HG02610 (cell line): ENCODE results near the gene IRF5.

Experiments
- ATAC-seq: cut with Tn5 transposase; IDR thresholded peaks from one replicate; pipeline ENCODE4 v1.9.1; 2021; ENCODE audit warnings: mild to moderate bottlenecking, moderate library complexity; ENCODE audit not compliant: unreplicated experiment

The IRF5 gene, protein sequence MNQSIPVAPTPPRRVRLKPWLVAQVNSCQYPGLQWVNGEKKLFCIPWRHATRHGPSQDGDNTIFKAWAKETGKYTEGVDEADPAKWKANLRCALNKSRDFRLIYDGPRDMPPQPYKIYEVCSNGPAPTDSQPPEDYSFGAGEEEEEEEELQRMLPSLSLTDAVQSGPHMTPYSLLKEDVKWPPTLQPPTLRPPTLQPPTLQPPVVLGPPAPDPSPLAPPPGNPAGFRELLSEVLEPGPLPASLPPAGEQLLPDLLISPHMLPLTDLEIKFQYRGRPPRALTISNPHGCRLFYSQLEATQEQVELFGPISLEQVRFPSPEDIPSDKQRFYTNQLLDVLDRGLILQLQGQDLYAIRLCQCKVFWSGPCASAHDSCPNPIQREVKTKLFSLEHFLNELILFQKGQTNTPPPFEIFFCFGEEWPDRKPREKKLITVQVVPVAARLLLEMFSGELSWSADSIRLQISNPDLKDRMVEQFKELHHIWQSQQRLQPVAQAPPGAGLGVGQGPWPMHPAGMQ

DNA sequence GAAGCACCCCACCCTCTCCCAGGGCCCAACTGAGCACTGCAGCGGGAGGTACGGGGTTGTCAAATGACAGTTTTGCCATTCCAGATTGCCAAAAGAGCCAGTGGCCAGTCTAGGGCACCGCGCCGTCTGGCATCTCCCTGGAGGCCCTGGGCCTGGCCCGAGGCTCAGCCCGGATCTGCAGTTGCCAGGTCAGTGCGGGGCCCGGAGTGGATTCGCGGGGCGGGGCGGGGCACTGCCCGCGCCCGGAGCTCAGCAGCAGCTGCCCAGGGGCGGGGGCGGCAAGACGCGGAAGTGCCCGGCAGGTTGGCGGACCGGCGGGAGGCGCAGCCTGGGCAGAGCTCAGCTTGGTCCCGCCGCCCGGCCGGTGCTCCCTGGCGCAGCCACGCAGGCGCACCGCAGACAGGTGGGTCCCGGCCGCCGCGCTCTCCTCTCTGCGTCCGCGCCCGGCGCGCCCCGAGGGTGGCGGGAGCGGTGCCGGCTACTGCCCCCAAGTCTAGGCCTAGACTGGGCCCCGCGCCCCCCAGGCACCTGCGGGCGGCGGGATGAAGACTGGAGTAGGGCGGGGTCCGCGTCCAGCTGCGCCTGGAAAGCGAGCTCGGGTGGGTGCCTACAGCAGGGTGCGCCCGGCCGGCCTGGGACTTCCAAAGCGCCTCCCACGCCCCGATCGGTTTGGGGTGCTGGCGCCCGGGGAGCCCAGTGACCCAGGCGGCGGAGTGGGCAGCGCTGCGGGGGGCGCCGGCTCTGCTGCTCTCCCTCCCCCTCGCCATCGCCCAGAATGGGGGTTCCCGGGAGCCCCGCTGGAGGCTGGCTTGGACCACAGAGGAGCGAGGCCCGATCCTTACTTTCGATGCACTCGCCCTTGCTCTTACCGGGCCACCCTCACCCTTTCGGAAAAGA lies at the start of gene IRF5:
Gene IRF5, plus strand, starts transcription at position 281 of the 897 bp plus-strand sequence. CDS start 4,155 bp downstream, outside the sequence.
- no peak for ATAC-seq

DNA sequence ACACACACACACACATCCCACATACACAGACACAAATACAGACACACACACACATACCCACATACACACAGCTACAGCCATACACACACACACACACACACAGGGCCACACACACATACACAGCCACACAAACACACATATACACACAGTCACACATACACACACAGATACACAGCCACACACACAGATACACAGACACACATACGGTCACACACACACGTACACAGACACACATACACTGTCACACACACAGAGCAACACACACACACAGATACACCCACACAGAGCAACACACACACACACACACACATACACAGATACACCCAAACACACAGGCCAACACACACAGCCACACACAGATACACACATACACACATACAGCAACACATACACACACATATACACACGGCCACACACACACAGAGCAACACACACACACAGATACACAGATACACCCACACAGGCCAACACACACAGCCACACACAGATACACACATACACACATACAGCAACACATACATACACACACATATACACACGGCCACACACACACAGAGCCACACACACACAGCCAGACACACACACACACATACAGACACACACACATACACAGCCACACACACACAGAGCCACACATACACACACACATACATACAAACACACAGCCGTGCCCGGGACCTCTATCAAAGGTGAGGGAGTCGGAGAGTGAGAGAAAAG lies 49.5 kb upstream of the IRF5 start:
- ATAC-seq, result no peak

DNA sequence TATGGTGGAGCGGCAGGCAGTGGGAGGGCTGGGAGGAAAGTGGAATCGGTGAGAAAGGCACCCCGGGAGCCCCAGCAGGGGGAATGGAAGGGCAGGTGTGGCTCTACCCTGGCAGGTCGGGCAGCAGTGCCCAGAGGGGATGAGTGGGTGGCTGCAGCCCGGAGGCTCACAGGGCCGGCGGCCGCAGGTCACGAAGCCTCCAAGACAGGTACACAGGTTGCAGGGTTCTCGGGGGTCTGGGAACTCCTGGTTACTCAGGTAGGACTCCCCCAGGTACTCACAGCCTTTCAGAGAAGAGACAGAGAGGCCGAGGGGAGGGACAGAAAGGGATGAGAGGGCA lies 49.0 kb upstream of the IRF5 start:
- ATAC-seq, result no peak

GRCh38 chr7:128889121-128889520 lies 48.6 kb upstream of the IRF5 start:
- ATAC-seq, result no peak

- ATAC-seq, result no peak
Observed at GRCh38 chr7:128890306-128891109, 47.2 kb upstream of the IRF5 start.

- no peak for ATAC-seq
Observed at GRCh38 chr7:128891110-128891941, 46.4 kb upstream of the IRF5 start.

DNA sequence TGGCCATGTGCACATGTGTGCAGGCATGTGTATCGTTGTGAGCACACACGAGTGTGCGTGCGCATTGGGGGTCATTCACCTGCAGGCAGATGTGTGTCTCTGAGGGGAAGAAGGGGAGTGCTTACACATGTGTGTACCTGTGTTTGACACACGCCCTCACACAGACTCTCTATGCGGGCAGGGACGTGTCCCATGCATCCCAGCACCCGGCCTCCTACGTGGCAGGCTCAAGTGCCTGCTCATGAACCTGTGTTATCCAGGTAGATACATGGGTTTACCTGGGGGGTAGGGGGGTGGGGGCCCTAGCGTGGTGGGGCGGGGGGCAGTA lies 45.8 kb upstream of the IRF5 start:
- no peak for ATAC-seq

- no peak for ATAC-seq
Observed at GRCh38 chr7:128892521-128893250, 45.0 kb upstream of the IRF5 start.

DNA sequence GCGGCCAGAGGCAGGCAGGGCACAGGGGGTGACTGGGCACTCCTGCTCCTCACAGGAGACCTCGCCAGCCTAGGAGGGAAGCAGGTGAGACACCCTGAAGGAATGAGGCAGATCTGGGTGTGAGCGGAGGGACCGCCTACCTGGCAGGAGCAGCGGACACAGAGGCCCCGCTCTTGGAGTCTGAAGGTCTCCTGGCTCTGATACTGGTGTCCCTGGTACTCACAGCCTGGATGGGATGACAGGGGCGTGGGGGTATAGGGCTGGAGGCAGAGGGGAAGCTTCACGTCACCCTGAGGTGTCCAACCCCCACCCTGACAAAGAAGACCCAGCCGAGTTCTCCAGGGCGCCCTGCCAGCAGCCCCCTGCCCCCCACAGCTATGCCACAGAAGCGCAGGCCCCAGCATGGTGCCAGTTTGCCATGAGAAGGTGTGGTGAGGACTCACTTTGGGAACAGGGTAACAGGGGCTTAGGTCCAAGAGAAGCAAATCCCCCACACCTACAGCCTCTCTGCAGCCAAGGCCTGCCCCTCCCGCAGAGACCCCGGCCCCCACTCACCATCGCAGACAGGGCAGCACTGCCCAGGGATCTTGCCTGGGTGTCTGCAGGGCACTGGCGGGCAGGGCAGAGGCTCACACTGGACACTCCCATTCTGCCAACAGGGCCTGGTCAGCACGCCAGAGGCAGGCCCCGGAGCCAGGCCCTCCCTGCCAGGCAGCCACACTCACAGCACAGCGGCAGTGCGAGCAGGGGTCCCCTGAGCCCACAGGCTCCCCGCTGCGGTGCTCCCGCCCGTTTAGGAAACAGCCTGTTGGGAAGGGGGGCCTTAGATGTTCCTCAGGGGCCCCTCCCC lies 44.3 kb upstream of the IRF5 start:
- ATAC-seq, result no peak

GRCh38 chr7:128894101-128894440 lies 43.7 kb upstream of the IRF5 start:
- no peak for ATAC-seq

DNA sequence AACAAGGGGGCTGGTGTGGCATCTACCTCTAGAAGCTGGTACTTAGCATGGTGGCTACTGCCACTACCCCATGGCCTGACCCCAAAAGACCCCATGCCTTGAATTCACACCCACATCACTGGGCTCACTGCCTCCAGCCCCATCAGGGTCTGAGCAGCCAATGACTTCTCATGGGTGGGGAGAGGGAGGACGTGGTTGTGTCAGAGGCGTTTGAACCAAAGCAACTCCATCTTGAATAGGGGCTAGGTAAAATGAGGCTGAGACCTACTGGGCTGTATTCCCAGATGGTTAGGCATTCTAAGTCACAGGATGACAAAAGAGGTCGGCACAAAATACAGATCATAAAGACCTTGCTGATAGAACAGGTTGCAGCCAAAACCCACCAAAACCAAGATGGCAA lies 42.4 kb upstream of the IRF5 start:
- no peak for ATAC-seq

DNA sequence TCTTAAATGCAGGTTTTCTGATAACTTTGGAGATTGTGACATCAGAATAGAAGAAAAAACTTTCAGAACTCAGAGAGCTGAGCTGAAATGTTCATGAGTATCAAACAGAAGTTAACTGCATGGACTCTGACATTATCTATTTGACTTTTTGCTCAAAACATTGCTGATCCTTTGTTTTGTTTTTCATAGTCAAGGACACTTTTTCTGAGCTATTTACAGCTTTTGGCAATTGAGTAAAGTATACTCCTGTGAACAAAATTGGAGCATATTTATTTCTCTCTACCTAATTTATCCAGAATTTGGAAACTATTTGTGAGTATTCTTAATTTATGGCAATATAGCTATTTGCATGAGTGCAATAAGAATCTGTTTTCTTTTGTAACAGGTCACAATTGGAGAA lies 38.3 kb upstream of the IRF5 start:
- no peak for ATAC-seq

DNA sequence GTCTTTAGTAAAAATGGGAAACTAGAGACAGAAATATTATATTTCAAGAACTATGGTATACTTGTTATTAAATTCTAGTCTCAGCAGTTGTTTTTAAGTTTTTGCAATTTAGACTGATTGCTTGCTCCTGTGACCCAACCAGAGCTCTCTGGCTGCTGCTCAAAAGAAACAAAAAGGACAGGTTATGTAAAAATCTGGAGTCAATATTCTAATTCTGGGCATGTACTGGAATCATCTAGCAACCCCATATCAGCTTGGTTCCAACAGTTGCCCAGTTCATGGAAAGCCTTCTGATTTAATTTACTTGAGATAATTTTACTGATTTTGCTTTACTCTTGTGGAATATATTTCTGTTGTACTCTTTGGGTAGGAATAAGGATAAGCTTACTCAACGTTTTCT lies 37.5 kb upstream of the IRF5 start:
- no peak for ATAC-seq

DNA sequence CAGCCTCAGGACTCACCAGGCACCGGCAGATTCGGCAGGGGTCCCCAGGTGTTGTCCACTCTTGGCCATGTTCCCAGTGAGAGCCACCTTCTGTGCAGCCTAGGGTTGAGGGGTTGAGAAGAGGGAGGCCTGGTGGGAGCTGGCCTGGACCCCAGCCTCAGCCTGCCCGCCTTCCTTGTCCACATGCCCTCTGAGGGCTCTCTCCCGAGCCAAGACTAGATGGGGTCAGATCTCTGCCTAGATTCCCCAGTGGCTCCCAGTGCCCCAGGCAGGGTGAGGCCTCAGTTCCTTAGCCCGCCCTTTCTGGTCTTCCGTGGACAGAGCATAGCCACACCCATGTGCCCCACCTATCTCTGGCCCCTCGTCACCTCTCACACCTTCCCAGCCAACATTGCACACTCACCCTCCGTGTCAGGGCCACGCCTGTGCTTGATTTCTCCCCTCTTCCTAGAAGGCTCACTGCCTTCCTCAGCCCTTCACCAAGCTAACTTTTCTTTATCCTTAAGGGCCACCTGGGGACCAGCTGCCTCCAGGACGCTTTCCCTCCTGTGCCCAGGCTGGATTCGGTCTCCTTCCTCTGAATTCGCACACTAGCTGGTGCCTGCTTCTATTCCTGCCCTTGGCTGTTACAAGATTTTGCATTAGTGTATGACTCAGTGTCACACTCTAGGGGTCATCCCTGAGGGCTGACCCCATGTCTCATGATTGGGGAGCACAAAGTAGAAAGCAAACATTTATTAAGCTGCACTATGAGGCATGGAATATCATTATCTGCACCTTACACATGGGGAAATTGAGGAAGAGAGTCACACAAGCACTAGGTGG lies 34.8 kb upstream of the IRF5 start:
- ATAC-seq, result no peak

- ATAC-seq, result no peak
Observed at GRCh38 chr7:128903621-128904361, 33.9 kb upstream of the IRF5 start.

- ATAC-seq, result peak; percentile 54
Observed at GRCh38 chr7:128904381-128905197, 33.1 kb upstream of the IRF5 start.
